HEK293 (cell line): Measurements from ENCODE around the gene ZNF236.

Source experiments
- CTCF ChIA-PET: fragments of 350-600 bp; formaldehyde crosslinking; extraction: SDS; loops from one replicate; lab custom pipeline; 2021; ENCODE audit warnings: antibody characterized with exemption; lab: Yijun Ruan, JAX
- POLR2A ChIA-PET: fragments of 300-600 bp; formaldehyde crosslinking; extraction: SDS; loops from one replicate; lab custom pipeline; 2020; ENCODE audit warnings: antibody characterized with exemption, inconsistent platforms; lab: Yijun Ruan, JAX
- H3K27ac ChIP-seq: fragments of 200-500 bp; sonication (Bioruptor generic); 2 replicates; pipeline ENCODE4 v1.5.1; 2014; ENCODE audit warnings: low read depth, low read length, control low read depth, inconsistent platforms; ENCODE audit errors: extremely low read depth
- H3K36me3 ChIP-seq, 2 experiments: fragments of 200-500 bp in 1 of 2; sonication (Bioruptor generic) in 1 of 2; 1 replicate in 1 of 2; 2 replicates in 1 of 2; pipeline ENCODE4 v1.5.1; 2014 to 2017; ENCODE audit warnings: inconsistent platforms in 2 of 2, low read length in 2 of 2; ENCODE audit not compliant: control insufficient read depth in 2 of 2, insufficient read depth in 1 of 2
- H3K4me1 ChIP-seq: fragments of 200-500 bp; sonication (Bioruptor generic); 2 replicates; pipeline ENCODE4 v1.5.1; 2014; ENCODE audit warnings: mild to moderate bottlenecking, low read length, inconsistent platforms; ENCODE audit not compliant: control insufficient read depth, insufficient read depth
- H3K4me3 ChIP-seq: 2 replicates; pipeline ENCODE4 v1.5.1; 2011; ENCODE audit warnings: low read depth, mild to moderate bottlenecking, control low read depth, low read length, moderate library complexity
- H3K9me3 ChIP-seq: fragments of 200-500 bp; sonication (Bioruptor generic); 2 replicates; pipeline ENCODE4 v1.5.1; 2014; ENCODE audit warnings: low read depth, low read length, inconsistent platforms; ENCODE audit not compliant: control insufficient read depth, insufficient read depth
- GFI1B ChIP-seq: fragments of 450-650 bp; formaldehyde crosslinking; IDR thresholded peaks from 2 replicates; pipeline ENCODE4 v1.5.1; 2016; ENCODE audit warnings: missing biosample characterization, missing genetic modification characterization
- GLIS1 ChIP-seq: fragments of 450-650 bp; formaldehyde crosslinking; IDR thresholded peaks from 2 replicates; pipeline ENCODE4 v1.5.1; 2016; ENCODE audit warnings: missing biosample characterization, missing genetic modification characterization
- HOXC10 ChIP-seq: sonication (generic); formaldehyde crosslinking; IDR thresholded peaks from 2 replicates; pipeline ENCODE4 v1.8.1; 2023; ENCODE audit warnings: mild to moderate bottlenecking, missing genetic modification reagents
- PRDM1 ChIP-seq: fragments of 450-650 bp; formaldehyde crosslinking; IDR thresholded peaks from 2 replicates; pipeline ENCODE4; 2016; ENCODE audit warnings: missing biosample characterization, missing genetic modification characterization
- RBAK ChIP-seq: fragments of 450-650 bp; formaldehyde crosslinking; IDR thresholded peaks from 2 replicates; pipeline ENCODE4 v1.5.1; 2016; ENCODE audit warnings: missing biosample characterization, missing genetic modification characterization
- SCRT2 ChIP-seq: fragments of 450-650 bp; formaldehyde crosslinking; IDR thresholded peaks from 2 replicates; pipeline ENCODE4 v1.5.1; 2016; ENCODE audit warnings: missing biosample characterization, missing genetic modification characterization
- ZBTB48 ChIP-seq: fragments of 450-650 bp; formaldehyde crosslinking; IDR thresholded peaks from 2 replicates; pipeline ENCODE4 v1.5.1; 2016; ENCODE audit warnings: missing biosample characterization, missing genetic modification characterization
- ZFP3 ChIP-seq: fragments of 450-650 bp; formaldehyde crosslinking; IDR thresholded peaks from 2 replicates; pipeline ENCODE4 v1.5.1; 2016; ENCODE audit warnings: low read depth, missing biosample characterization, missing genetic modification characterization
- ZNF146 ChIP-seq: fragments of 450-650 bp; formaldehyde crosslinking; IDR thresholded peaks from 2 replicates; pipeline ENCODE4 v1.5.1; 2016; ENCODE audit warnings: missing biosample characterization, missing genetic modification characterization
- ZNF202 ChIP-seq: fragments of 450-650 bp; formaldehyde crosslinking; IDR thresholded peaks from 2 replicates; pipeline ENCODE4 v1.5.1; 2016; ENCODE audit warnings: missing biosample characterization, missing genetic modification characterization, borderline replicate concordance
- ZNF23 ChIP-seq: fragments of 450-650 bp; formaldehyde crosslinking; IDR thresholded peaks from 2 replicates; pipeline ENCODE4 v1.5.1; 2016; ENCODE audit warnings: missing biosample characterization, missing genetic modification characterization, borderline replicate concordance
- ZNF239 ChIP-seq: fragments of 450-650 bp; formaldehyde crosslinking; IDR thresholded peaks from 2 replicates; pipeline ENCODE4 v1.5.1; 2016; ENCODE audit warnings: missing biosample characterization, missing genetic modification characterization
- ZNF24 ChIP-seq: fragments of 450-650 bp; formaldehyde crosslinking; IDR thresholded peaks from 2 replicates; pipeline ENCODE4 v1.5.1; 2016; ENCODE audit warnings: missing biosample characterization, missing genetic modification characterization
- ZNF274 ChIP-seq, 2 experiments: fragments of 200-500 bp in 1 of 2; fragments of 450-650 bp in 1 of 2; sonication (Bioruptor generic) in 1 of 2; formaldehyde crosslinking in 1 of 2; IDR thresholded peaks; 2 replicates each; pipeline versions ENCODE4 v1.5.1 to v1.6.1; 2014 to 2016; ENCODE audit warnings: borderline replicate concordance in 1 of 2, inconsistent platforms in 1 of 2, low read length in 1 of 2, missing biosample characterization in 1 of 2, missing genetic modification characterization in 1 of 2
- ZNF350 ChIP-seq: fragments of 450-650 bp; formaldehyde crosslinking; IDR thresholded peaks from 2 replicates; pipeline ENCODE4 v1.5.0; 2017; ENCODE audit warnings: missing biosample characterization, mild to moderate bottlenecking, missing genetic modification characterization
- ZNF366 ChIP-seq: fragments of 450-650 bp; formaldehyde crosslinking; conservative IDR thresholded peaks from 2 replicates; pipeline ENCODE4 v1.5.1; 2016; ENCODE audit warnings: missing biosample characterization, missing genetic modification characterization
- ZNF37A ChIP-seq: fragments of 450-650 bp; IDR thresholded peaks from 2 replicates; pipeline ENCODE4 v1.5.1; 2018; ENCODE audit warnings: missing biosample characterization, missing genetic modification characterization
- ZNF404 ChIP-seq: fragments of 450-650 bp; formaldehyde crosslinking; IDR thresholded peaks from 2 replicates; pipeline ENCODE4 v1.5.1; 2017; ENCODE audit warnings: missing biosample characterization, missing genetic modification characterization
- ZNF514 ChIP-seq: fragments of 450-650 bp; formaldehyde crosslinking; IDR thresholded peaks from 2 replicates; pipeline ENCODE4 v1.5.1; 2016; ENCODE audit warnings: missing biosample characterization, missing genetic modification characterization
- ZNF529 ChIP-seq: fragments of 450-650 bp; formaldehyde crosslinking; IDR thresholded peaks from 2 replicates; pipeline ENCODE4 v1.5.1; 2017; ENCODE audit warnings: missing genetic modification characterization, missing biosample characterization; ENCODE audit not compliant: insufficient replicate concordance
- ZNF600 ChIP-seq: fragments of 450-650 bp; formaldehyde crosslinking; IDR thresholded peaks from 2 replicates; pipeline ENCODE4 v1.5.1; 2016; ENCODE audit warnings: missing biosample characterization, missing genetic modification characterization
- ZNF660 ChIP-seq: fragments of 450-650 bp; IDR thresholded peaks from 2 replicates; pipeline ENCODE4 v1.5.1; 2018; ENCODE audit warnings: missing biosample characterization, mild to moderate bottlenecking, missing genetic modification characterization
- ZNF768 ChIP-seq: fragments of 450-650 bp; formaldehyde crosslinking; IDR thresholded peaks from 2 replicates; pipeline ENCODE4 v1.5.1; 2018; ENCODE audit warnings: missing biosample characterization, mild to moderate bottlenecking, missing genetic modification characterization
- ZNF792 ChIP-seq: fragments of 450-650 bp; formaldehyde crosslinking; IDR thresholded peaks from 2 replicates; pipeline ENCODE4 v1.5.1; 2016; ENCODE audit warnings: missing biosample characterization, missing genetic modification characterization
- ZNF843 ChIP-seq: fragments of 450-650 bp; formaldehyde crosslinking; IDR thresholded peaks from 2 replicates; pipeline ENCODE4 v1.5.1; 2016; ENCODE audit warnings: missing biosample characterization, missing genetic modification characterization
- TF ChIP-seq, protein P1 (sequence below): fragments of 450-650 bp; IDR thresholded peaks from 2 replicates; pipeline ENCODE4 v1.5.1; 2018; ENCODE audit warnings: missing biosample characterization, missing genetic modification characterization
- TF ChIP-seq, protein P2 (sequence below): fragments of 450-650 bp; formaldehyde crosslinking; IDR thresholded peaks from 2 replicates; pipeline ENCODE4 v1.5.1; 2016; ENCODE audit warnings: missing biosample characterization, missing genetic modification characterization

Gene ZNF236

DNA sequence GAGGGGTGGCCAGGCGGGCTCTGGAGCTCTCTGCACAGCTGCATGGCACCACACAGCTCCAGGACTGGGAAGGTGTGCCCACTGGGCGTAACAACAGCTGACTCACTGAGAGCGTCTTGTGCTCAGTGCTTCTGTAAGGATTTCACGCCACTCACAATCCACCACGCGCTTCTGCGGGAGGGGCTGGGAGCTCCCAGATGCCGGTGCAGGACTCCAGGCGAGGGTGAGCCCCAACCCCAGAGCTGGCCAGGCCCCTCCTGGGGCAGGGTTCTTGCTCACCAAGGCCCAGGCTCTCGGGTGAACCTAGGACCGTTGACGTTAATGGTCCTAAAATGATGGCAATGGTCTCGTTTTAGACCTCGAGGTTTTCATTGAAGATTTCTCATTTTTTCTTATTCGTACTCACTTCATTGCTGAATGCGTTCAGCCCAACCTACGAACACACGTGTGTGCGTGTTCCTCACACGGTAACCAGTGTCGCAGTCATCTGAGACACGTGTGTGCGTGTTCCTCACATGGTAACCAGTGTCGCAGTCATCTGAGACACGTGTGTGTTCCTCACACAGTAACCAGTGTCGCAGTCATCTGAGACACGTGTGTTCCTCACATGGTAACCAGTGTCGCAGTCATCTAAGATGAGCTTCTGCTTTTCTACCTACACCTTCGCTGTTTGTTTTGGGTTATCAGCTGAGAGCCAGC is 38.4 kb upstream of the ZNF236 start:
- Histone ChIP-seq H3K4me1 (no peaks in the 10 kb centered on the region), H3K36me3 (no peaks in the 10 kb centered on the region), H3K27ac (no peak overlapping the region), H3K4me3 (no peak overlapping the region)
- TF ChIP-seq ZNF529 (tag by site-specific recombination), result no peak
- TF ChIP-seq ZFP3 (tag by site-specific recombination), result no peak
- no peak for TF ChIP-seq ZNF792 (tag by site-specific recombination)
- TF ChIP-seq GFI1B, result no peak
- no peak for TF ChIP-seq ZNF202 (tag by site-specific recombination)
- TF ChIP-seq ZBTB48 (tag by site-specific recombination), result no peak
- TF ChIP-seq HOXC10 (CRISPR knock-in tag), result no peak
- TF ChIP-seq, protein P1, sequence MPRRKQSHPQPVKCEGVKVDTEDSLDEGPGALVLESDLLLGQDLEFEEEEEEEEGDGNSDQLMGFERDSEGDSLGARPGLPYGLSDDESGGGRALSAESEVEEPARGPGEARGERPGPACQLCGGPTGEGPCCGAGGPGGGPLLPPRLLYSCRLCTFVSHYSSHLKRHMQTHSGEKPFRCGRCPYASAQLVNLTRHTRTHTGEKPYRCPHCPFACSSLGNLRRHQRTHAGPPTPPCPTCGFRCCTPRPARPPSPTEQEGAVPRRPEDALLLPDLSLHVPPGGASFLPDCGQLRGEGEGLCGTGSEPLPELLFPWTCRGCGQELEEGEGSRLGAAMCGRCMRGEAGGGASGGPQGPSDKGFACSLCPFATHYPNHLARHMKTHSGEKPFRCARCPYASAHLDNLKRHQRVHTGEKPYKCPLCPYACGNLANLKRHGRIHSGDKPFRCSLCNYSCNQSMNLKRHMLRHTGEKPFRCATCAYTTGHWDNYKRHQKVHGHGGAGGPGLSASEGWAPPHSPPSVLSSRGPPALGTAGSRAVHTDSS (tag by site-specific recombination), result no peak
- TF ChIP-seq ZNF24 (tag by site-specific recombination), result no peak
- TF ChIP-seq GLIS1 (tag by site-specific recombination), result no peak
- TF ChIP-seq SCRT2, result no peak
- TF ChIP-seq ZNF146 (tag by site-specific recombination), result no peak
- TF ChIP-seq ZNF514 (tag by site-specific recombination), result no peak
- TF ChIP-seq, all 188 proteins: peak for 0
- POLR2A ChIA-PET, result no interaction called here
- no peaks in the 10 kb centered on the region for H3K9me3 ChIP-seq
- CTCF ChIA-PET, result interaction anchor here (3.1 kb wide), 1 partner anchor 19 kb away, joined by 19 read pairs; no protein-coding TSS in a partner anchor

DNA sequence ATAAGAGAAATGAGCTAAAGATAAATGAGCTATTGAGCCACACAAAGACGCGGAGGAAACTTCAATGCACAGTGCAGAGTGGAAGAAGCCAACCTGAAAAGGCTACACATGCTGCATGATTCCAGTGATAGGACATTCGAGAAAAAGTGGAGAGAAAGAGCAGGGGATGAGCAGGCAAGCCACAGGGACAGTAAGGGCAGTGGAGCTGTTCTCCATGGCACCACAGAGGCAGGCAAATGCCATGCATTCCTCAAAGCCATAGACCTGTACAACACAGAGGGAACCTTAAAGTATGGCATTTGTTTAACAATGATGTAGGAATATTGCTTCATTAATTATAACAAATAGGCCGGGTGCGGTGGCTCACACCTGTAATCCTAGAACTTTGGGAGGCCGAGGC is 36.5 kb upstream of the ZNF236 start:
- H3K36me3 ChIP-seq, result no peaks in the 10 kb centered on the region
- POLR2A ChIA-PET, result interaction anchor here (0.6 kb wide), 1 partner anchor 14 kb away, joined by 4 read pairs; no protein-coding TSS in a partner anchor
- no peaks in the 10 kb centered on the region for H3K4me1 ChIP-seq
- H3K27ac ChIP-seq, result no peak overlapping the region
- no peak overlapping the region for H3K4me3 ChIP-seq
- TF ChIP-seq ZNF239 (no peak), ZNF350 (tag by site-specific recombination) (no peak), ZNF660 (tag by site-specific recombination) (no peak), ZNF274 (IDR thresholded peaks at IDR 0.05; ENCODE audit: low read length) (no peak), ZNF274 (tag by site-specific recombination; IDR thresholded peaks at IDR 0.05; ENCODE audit: borderline replicate concordance) (no peak), ZNF600 (no peak), ZNF37A (tag by site-specific recombination) (no peak), ZNF366 (tag by site-specific recombination) (no peak), GFI1B (no peak)
- TF ChIP-seq, all 188 proteins: peak for 0
- CTCF ChIA-PET, result interaction anchor here (3.1 kb wide), 1 partner anchor 17 kb away, joined by 19 read pairs; no protein-coding TSS in a partner anchor
- no peaks in the 10 kb centered on the region for H3K9me3 ChIP-seq

DNA sequence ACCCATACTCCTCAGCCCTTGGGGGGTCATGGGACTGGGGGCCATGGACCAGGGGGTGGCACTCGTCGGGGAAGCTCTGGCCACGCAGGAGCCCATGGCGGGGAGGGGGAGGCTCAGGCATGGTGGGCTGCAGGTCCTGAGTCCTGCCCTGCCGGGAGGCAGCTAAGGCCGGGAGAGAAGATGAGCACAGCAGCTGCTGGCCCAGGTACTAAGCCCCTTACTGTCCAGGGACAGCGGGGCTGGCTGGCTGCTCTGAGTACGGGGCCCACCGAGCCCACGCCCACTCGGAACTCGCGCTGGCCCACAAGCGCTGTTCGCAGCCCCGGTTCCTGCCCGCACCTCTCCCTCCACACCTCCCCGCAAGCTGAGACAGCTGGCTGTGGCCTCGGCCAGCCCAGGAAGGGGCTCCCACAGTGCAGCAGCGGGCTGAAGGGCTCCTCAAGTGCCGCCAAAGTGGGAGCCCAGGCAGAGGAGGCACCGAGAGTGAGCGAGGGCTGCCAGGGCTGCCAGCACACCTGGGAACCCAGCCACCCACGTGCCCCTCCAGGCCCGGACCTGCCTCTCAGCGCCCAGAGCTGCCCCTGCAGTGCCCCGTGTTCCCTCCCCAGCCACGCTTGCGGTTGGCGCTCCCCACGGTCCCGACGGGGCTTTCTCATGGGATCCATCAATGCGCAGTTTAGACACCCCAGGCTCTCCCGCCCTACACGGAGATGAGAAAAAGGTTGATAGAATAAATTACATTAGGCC is 33.6 kb upstream of the ZNF236 start:
- ChIA-PET CTCF (interaction anchor here (8.2 kb wide), 1 partner anchor 14 kb away, joined by 52 read pairs; no protein-coding TSS in a partner anchor), POLR2A (no interaction called here)
- TF ChIP-seq, protein P2, sequence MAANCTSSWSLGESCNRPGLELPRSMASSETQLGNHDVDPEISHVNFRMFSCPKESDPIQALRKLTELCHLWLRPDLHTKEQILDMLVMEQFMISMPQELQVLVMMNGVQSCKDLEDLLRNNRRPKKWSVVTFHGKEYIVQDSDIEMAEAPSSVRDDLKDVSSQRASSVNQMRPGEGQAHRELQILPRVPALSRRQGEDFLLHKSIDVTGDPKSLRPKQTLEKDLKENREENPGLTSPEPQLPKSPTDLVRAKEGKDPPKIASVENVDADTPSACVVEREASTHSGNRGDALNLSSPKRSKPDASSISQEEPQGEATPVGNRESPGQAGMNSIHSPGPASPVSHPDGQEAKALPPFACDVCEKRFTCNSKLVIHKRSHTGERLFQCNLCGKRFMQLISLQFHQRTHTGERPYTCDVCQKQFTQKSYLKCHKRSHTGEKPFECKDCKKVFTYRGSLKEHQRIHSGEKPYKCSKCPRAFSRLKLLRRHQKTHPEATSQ (tag by site-specific recombination), result no peak
- TF ChIP-seq RBAK (tag by site-specific recombination), result no peak
- no peak for TF ChIP-seq ZNF792 (tag by site-specific recombination)
- no peak for TF ChIP-seq ZNF23
- no peak for TF ChIP-seq ZNF404 (tag by site-specific recombination)
- TF ChIP-seq PRDM1 (tag by site-specific recombination), result no peak
- no peak for TF ChIP-seq ZNF843
- no peak for TF ChIP-seq ZNF768 (tag by site-specific recombination)

More for the DNA sequence above, 33.6 kb upstream of the ZNF236 start:
- Histone ChIP-seq H3K4me1 (no peaks in the 10 kb centered on the region), H3K27ac (no peak overlapping the region), H3K36me3 (no peaks in the 10 kb centered on the region), H3K9me3 (no peaks in the 10 kb centered on the region), H3K4me3 (no peak overlapping the region)
